Testis (tissue), 2 donors: ENCODE measurements around the gene SLC12A6.

Experiments used
- CTCF ChIP-seq, 3 experiments: fragments of 450-650 bp in 2 of 3; fragments of 200-600 bp in 1 of 3; sonication (generic) in 1 of 3; IDR thresholded peaks; one replicate each; pipeline ENCODE4 v1.5.1; 2016 to 2019; ENCODE audit warnings: antibody characterized with exemption in 3 of 3, mild to moderate bottlenecking in 2 of 3, moderate library complexity in 1 of 3
- POLR2A ChIP-seq: fragments of 450-650 bp; IDR thresholded peaks from one replicate; pipeline ENCODE4 v1.6.1; 2017; ENCODE audit warnings: antibody characterized with exemption, mild to moderate bottlenecking, moderate library complexity

- TF ChIP-seq CTCF (IDR thresholded peaks at IDR 0.05) (no peak), POLR2A (no peak)
Measured at GRCh38 chr15:34355241-34355640, 17.7 kb upstream of the SLC12A6 start.
